Heart right ventricle (tissue), 16 donors: ENCODE results near the gene NXN. TPM values are rescaled to one million over a fixed set of nuclear protein-coding genes. Genes with fewer than 3 reads are reported as not detected.

Source experiments
- ATAC-seq, 8 donors: fragments of 200-7000 bp; cut with Tn5 transposase; one replicate each; pipeline ENCODE4 v1.9.1; 2020; ENCODE audit warnings: mild to moderate bottlenecking in 8 of 8, moderate library complexity in 8 of 8, moderate number of reproducible peaks in 1 of 8
- DNase-seq, 2 donors: peaks; one replicate each; pipeline ENCODE4 v3.0.0-alpha.2; 2020
- H3K27ac ChIP-seq, 10 donors: fragments of 200-600 bp; sonication (generic) in 2 of 10; one replicate each; pipeline versions ENCODE4 v1.5.0 to v1.8.0; 2020 to 2022; ENCODE audit warnings: mild to moderate bottlenecking in 3 of 10
- H3K27me3 ChIP-seq, 7 donors: fragments of 200-600 bp; one replicate each; pipeline ENCODE4 v1.8.0; 2021 to 2022; ENCODE audit warnings: mild to moderate bottlenecking in 2 of 7
- H3K36me3 ChIP-seq, 9 donors: fragments of 200-600 bp; sonication (generic) in 1 of 9; one replicate each; pipeline versions ENCODE4 v1.5.0 to v1.8.0; 2020 to 2022; ENCODE audit warnings: mild to moderate bottlenecking in 2 of 9
- H3K4me1 ChIP-seq, 9 donors: fragments of 200-600 bp; sonication (generic) in 1 of 9; one replicate each; pipeline versions ENCODE4 v1.5.0 to v1.8.0; 2020 to 2022; ENCODE audit warnings: mild to moderate bottlenecking in 4 of 9
- H3K4me3 ChIP-seq, 10 donors: fragments of 200-600 bp; sonication (generic) in 2 of 10; one replicate each; pipeline versions ENCODE4 v1.5.0 to v1.8.0; 2020 to 2022; ENCODE audit warnings: mild to moderate bottlenecking in 7 of 10, moderate library complexity in 2 of 10
- H3K9me3 ChIP-seq, 11 donors: fragments of 200-600 bp in 10 of 11; sonication (generic) in 2 of 11; one replicate each; pipeline versions ENCODE4 v1.5.0 to v1.8.0; 2013 to 2022; ENCODE audit warnings: mild to moderate bottlenecking in 2 of 11, control low read depth in 1 of 11, moderate library complexity in 1 of 11
- WGBS, 2 donors: extraction: QIAGEN DNeasy Blood & Tissue Kit; methylation state at CpG; one replicate each; pipeline ENCODE4 v1.1.7; 2013; ENCODE audit warnings: inconsistent platforms in 1 of 2; 5-methylcytosine and 5-hydroxymethylcytosine counted together
- intact Hi-C, 10 donors: fragments of 100-400 bp; cut with DNase I; formaldehyde crosslinking; loops; one replicate each; pipeline versions ENCODE4 v1.11.1 to v1.14.2; 2022
- polyA plus RNA-seq, 2 donors: library from polyadenylated mRNA; stranded (reverse); fragments of 200-250 nt; gene quantifications; one replicate each; pipeline ENCODE4 v1.2.3, GENCODE V29; 2013
- total RNA-seq, 10 donors: library from RNA; stranded (reverse); fragmentation: NEBNext Ultra II Directional in 3 of 10; extraction: Animal tissue kit (Norgen Biotek cat#: 25700) in 3 of 10; gene quantifications; one replicate each; pipeline versions ENCODE4 v1.2.1 to v1.2.4, GENCODE V29; 2021 to 2023
- TF ChIP-seq, protein P1 (sequence below), 9 donors: fragments of 200-600 bp; sonication (generic) in 2 of 9; IDR thresholded peaks; one replicate each; pipeline versions ENCODE4 v1.5.0 to v1.8.0; 2021 to 2022; ENCODE audit warnings: antibody characterized with exemption in 9 of 9, mild to moderate bottlenecking in 5 of 9, moderate library complexity in 1 of 9
- donor health status: Arrhythmogenic right ventricular cardiomyopathy.
- donor health status: ischemic (EF 13 %, LVEDD 7.1; RV severe dilation, severe dysfunction).
- donor health status: healthy with polysubstance abuse.
- donor health status: DM: no; HTN: yes; CAD: no.
- donor health status: DM: no; HTN: no; CAD: no.
- donor health status: ischemic (EF 25% LVEDD 6.9; RV normal size, moderate dysfunction).
- donor health status: ischemic (EF 25% LVEDD 5.7; RV mildly dilated, moderate dysfunction).
- donor health status: healthy.
- donor health status: DM: yes; HTN: yes; CAD: no.
- donor health status: Ischemic cardiomyopathy.
- donor health status: ischemic (EF 35%, LVEDD 5.7; RV mildly dilated, moderate dysfunction).
- donor health status: nonischemic (EF 11% LVEDD 7.7; RV severe dilation, severe dysfunction).
- donor health status: DM: yes; HTN: yes; CAD: no.
- donor health status: PGD.
- donor health status: ischemic (EF 29% LVEDD 5.4; RV normal size, mild dysfunction).
- donor health status: nonischemic (EF 23%, LVEDD 6.1; RV moderate dilation, normal function).

NXN gene
- total and polyA plus RNA-seq, 12 donors = 9.9 to 24.4 (median 15.9) TPM

DNA sequence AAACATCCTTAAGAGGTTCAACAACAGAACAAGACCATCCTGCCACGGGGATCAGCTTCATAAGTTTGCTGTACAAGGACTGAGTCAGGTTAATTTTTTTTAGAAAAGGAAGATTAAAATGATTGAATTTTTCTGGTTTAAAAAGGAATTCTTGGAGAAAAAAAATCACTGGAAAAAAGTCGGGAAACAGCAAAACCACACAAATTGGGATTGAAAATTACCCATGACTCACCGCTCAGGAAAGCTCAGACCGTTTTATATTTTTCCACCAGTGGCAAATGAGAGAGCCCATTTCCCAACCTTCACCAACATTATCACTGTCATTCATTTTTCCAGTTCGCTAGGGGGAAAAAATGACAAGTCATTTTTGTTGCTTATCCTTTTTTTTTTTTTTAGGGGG, 150.8 kb downstream of the NXN start:
- 90 to 94% methylated on average over 5 of the region's 5 CpGs for WGBS, 2 donors
- no peak for ATAC-seq

DNA sequence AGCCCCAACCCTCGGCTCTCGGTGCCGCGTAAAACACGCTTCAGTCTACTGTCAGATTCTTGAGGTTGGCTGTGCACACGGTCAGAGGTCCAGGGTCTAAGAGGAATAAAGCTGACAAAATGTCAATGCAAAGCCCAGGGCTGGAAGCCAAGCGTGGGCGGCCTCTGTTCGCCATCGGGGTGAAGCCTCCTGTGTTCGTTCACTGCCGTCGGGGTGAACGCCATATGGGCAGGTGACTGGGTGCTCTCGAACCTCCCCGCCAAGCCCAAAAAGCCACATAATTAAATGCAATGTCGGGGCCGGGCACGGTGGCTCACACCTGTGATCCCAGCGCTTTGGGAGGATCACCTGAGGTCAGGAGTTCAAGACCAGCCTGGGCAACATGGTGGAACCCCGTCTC, 152.8 kb downstream of the NXN start:
- 91 to 95% methylated on average over 21 of the region's 21 CpGs for WGBS, 2 donors
- H3K36me3 ChIP-seq = peaks cover 0 to 40% (median 0%) of the 10 kb centered on the region in 9 donors
- DNase-seq (no peak), ATAC-seq (no peak)
- H3K4me1 ChIP-seq = no peaks in the 10 kb centered on the region
- no peak overlapping the region for H3K4me3 ChIP-seq
- intact Hi-C loops = loop anchor here in 1 of 10 donors (10.0 kb wide), 1 partner anchor 128 kb away; no protein-coding TSS in a partner anchor
- TF ChIP-seq, protein P1, sequence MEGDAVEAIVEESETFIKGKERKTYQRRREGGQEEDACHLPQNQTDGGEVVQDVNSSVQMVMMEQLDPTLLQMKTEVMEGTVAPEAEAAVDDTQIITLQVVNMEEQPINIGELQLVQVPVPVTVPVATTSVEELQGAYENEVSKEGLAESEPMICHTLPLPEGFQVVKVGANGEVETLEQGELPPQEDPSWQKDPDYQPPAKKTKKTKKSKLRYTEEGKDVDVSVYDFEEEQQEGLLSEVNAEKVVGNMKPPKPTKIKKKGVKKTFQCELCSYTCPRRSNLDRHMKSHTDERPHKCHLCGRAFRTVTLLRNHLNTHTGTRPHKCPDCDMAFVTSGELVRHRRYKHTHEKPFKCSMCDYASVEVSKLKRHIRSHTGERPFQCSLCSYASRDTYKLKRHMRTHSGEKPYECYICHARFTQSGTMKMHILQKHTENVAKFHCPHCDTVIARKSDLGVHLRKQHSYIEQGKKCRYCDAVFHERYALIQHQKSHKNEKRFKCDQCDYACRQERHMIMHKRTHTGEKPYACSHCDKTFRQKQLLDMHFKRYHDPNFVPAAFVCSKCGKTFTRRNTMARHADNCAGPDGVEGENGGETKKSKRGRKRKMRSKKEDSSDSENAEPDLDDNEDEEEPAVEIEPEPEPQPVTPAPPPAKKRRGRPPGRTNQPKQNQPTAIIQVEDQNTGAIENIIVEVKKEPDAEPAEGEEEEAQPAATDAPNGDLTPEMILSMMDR (IDR thresholded peaks at IDR 0.05) = no peak
- H3K27me3 ChIP-seq = no peaks in the 10 kb centered on the region
- peaks cover 0 to 6% (median 0%) of the 10 kb centered on the region in 11 donors for H3K9me3 ChIP-seq
- H3K27ac ChIP-seq = no peak overlapping the region

More for the DNA sequence above, 150.8 kb downstream of the NXN start:
- peaks cover 0 to 20% (median 0%) of the 10 kb centered on the region in 9 donors for H3K36me3 ChIP-seq
- intact Hi-C loops = loop anchor here in 1 of 10 donors (10.0 kb wide), 1 partner anchor 126 kb away; no protein-coding TSS in a partner anchor
- peaks cover 0 to 8% (median 0%) of the 10 kb centered on the region in 11 donors for H3K9me3 ChIP-seq
- no peak overlapping the region for H3K4me3 ChIP-seq
- H3K4me1 ChIP-seq = no peaks in the 10 kb centered on the region
- DNase-seq = no peak
- H3K27me3 ChIP-seq = no peaks in the 10 kb centered on the region
- TF ChIP-seq, protein P1 (IDR thresholded peaks at IDR 0.05) = no peak
- no peak overlapping the region for H3K27ac ChIP-seq

DNA sequence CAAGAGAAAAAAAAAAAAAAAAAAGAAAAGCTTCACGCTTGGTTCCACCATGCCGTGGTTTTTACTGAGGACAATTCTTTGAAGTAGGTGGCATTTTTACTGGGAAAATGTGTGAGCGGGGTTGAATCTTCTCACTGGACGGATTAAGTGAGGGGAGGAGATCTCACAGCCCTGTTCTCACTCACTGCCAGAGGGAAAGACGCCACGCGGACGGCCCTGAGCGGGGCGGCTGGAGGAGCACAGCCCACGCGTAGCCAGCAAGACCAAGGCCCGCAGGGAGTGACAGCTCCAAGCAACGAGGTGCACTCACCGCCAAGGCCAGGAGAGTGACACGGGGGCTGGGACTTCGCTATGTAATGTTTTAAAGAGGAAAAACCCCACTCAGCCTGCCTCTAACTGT, 154.4 kb downstream of the NXN start:
- no peak for ATAC-seq
- no peak for DNase-seq
- intact Hi-C loops = loop anchor here in 1 of 10 donors (10.0 kb wide), 1 partner anchor 130 kb away; no protein-coding TSS in a partner anchor
- TF ChIP-seq, protein P1 (IDR thresholded peaks at IDR 0.05) = no peak
- Histone ChIP-seq H3K9me3 (peaks cover 0 to 3% (median 0%) of the 10 kb centered on the region in 11 donors), H3K27me3 (no peaks in the 10 kb centered on the region), H3K36me3 (peaks cover 0 to 45% (median 0%) of the 10 kb centered on the region in 9 donors), H3K4me1 (no peaks in the 10 kb centered on the region), H3K4me3 (no peak overlapping the region), H3K27ac (no peak overlapping the region)
- 82 to 85% methylated on average over 17 of the region's 17 CpGs for WGBS, 2 donors

DNA sequence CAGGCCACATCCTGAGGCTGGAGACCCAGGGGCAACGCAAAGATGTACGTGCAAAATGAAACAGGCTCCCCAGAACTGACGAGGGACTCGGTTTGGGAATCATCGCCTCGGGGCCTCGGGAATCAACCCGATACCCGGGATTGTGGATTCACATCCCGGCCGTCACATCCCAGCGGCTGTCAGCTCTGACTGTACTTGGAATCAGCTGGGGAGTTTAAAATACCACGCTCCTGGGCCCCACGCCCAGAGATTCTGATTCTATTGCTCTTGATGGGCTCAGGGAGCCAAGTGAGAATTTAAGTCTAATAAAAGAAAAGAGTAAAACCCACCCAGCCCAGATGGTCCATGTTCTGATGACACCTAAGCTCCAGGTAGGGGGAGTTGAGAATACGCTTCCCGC, 155.2 kb downstream of the NXN start:
- TF ChIP-seq, protein P1 (IDR thresholded peaks at IDR 0.05) = no peak
- DNase-seq (no peak), ATAC-seq (peak in 3 of 8 donors; percentile 43 to 83 (median 63))
- intact Hi-C loops = loop anchor here in 1 of 10 donors (10.0 kb wide), 1 partner anchor 130 kb away; no protein-coding TSS in a partner anchor
- Histone ChIP-seq H3K36me3 (peaks cover 0 to 53% (median 0%) of the 10 kb centered on the region in 9 donors), H3K4me1 (no peaks in the 10 kb centered on the region), H3K9me3 (no peaks in the 10 kb centered on the region), H3K4me3 (no peak overlapping the region), H3K27me3 (no peaks in the 10 kb centered on the region), H3K27ac (no peak overlapping the region)
- 80 to 88% methylated on average over 16 of the region's 16 CpGs for WGBS, 2 donors
